Measurements from ENCODE around the gene ANGPTL7.

The ANGPTL7 gene

DNA sequence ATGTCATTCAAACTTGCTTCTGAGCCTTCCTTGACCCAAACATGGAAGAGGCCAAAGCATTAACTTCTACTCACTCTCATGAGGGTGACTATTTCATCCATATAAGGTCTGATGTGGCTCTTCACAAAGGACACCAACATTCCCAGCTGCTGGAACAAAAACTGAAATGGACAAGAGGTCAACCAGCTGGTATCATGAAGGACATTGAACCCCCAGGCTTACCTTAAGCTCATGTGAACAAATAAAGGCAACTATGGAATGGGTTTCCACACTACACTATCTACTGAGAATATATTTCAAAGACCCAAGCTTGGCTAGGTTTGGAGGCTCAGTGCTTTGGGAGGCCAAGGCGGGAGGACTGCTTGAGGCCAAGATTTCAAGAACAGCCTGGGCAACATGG, 26.9 kb downstream of the ANGPTL7 start:
- H3K4me3 ChIP-seq (ENCODE audit: low read length): no peak overlapping the region
- TF ChIP-seq CTCF (conservative IDR thresholded peaks at IDR 0.05; ENCODE audit: low read depth, low read length): no peak

DNA sequence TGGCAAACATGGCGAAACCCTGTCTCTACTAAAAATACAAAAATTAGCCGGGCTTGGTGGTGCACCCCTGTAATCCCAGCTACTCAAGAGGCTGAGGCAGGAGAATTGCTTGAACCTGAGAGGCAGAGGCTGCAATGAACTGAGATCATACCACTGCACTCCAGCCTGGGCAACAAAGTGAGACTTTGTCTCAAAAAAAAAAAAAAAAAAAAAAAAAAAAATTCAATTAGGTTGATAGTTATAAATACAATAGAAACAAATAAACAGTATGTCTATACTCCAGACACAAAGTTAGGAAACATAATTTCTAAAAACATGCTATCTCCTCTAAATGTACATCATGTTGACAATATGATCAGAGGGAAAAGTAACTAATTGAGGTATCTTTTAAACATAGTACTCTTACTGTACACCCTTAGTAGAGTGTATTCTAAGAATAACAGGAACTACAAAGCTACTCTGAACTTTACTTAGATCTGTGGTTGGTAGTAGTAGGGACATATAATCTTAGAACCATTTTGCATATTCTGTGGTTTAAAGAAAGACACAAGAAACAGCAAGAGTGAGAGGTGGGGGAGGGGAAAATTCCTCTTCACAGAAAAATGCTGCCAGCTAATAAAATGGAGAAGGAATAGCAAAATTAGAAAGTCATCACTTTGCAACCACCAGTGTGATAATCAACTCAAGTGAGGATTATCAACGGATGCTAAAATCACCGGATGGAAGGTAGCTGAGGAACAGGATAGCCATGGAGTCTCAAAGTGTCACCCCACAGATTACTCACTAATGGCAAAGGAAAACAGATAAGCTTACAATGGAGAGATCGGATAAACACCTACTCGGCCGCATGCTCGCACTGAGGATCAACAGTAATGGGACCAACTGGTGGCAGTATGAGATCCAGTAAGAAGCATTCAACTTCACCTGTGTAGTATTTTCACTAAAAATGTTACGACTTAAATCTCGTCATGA, 38.2 kb downstream of the ANGPTL7 start:
- TF ChIP-seq CTCF (conservative IDR thresholded peaks at IDR 0.05; ENCODE audit: low read depth, low read length): no peak
- H3K4me3 ChIP-seq (ENCODE audit: low read length): no peak overlapping the region
- no peak for DNase-seq (ENCODE audit: low read depth)

More for the DNA sequence above, 26.9 kb downstream of the ANGPTL7 start:
- no peak for DNase-seq (ENCODE audit: low read depth)

DNA sequence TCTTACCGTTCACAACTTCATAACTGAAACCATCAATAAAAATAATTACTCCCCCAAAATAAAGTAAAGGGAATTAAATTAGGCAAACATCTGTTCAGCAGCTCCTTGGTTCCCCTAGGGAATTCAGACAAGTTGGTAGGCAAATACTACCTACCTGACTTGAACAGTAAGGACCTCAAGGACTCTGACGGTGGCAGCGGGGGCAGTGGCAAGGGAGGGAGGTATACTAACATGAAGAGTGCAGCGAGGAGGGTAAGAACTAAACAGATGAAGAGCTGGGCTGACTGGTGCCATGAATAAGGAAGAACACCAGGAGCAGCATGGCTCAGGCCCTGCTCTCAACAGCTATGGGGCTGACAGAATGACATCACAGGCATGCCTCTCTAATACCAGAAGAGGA, 40.0 kb downstream of the ANGPTL7 start:
- no peak overlapping the region for H3K4me3 ChIP-seq (ENCODE audit: low read length)
- TF ChIP-seq CTCF (conservative IDR thresholded peaks at IDR 0.05; ENCODE audit: low read depth, low read length): no peak
- DNase-seq (ENCODE audit: low read depth): no peak

DNA sequence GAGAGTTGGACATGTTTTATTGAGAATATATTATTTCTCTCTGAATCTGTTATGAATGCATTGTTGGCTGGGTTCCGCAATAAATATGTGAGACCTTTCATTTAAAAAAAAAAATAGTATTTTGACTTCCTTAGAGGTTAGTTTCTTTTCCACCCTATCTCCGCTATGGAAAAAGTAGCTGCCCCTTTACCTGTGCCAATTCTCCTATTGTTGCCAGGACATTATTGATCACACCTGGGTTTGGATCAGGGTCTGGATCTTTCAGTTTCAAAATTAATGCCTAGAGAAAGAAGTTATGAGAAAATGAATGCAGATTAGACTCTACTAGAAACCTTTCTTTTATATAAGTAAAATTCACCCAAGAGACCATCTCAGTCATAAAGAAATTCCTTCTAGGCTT, 44.1 kb downstream of the ANGPTL7 start:
- H3K4me3 ChIP-seq (ENCODE audit: low read length): no peak overlapping the region
- TF ChIP-seq CTCF (conservative IDR thresholded peaks at IDR 0.05; ENCODE audit: low read depth, low read length): no peak
- DNase-seq (ENCODE audit: low read depth): no peak

DNA sequence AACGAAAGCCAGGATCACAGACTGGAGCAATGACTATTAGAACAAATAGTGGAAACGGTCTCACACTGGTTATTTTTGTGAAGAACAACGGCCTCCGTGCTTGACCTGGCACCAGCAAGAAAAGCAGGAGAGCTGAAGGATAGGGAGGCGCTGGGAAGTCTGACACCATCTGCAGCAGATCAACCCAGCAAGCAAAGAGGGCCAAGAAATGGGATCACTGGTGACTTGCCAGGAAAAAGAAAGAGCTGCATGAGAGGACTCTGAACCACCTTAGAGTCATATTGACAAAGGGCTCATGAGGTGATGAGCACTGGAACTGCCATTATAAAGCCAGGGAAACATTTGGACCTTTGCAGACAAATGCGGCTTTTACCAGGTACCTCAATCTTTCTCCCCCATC, 48.2 kb downstream of the ANGPTL7 start:
- no peak for DNase-seq (ENCODE audit: low read depth)
- TF ChIP-seq CTCF (conservative IDR thresholded peaks at IDR 0.05; ENCODE audit: low read depth, low read length): no peak
- no peak overlapping the region for H3K4me3 ChIP-seq (ENCODE audit: low read length)

- H3K4me3 ChIP-seq (ENCODE audit: low read length): no peak overlapping the region
- DNase-seq (ENCODE audit: low read depth): no peak
- no peak for TF ChIP-seq CTCF (conservative IDR thresholded peaks at IDR 0.05; ENCODE audit: low read depth, low read length)
These were observed 49.2 kb downstream of the ANGPTL7 start for GRCh38 chr1:11238311-11238710.

GRCh38 chr1:11245248-11245647, 56.1 kb downstream of the ANGPTL7 start:
- no peak overlapping the region for H3K4me3 ChIP-seq (ENCODE audit: low read length)
- no peak for DNase-seq (ENCODE audit: low read depth)
- TF ChIP-seq CTCF (conservative IDR thresholded peaks at IDR 0.05; ENCODE audit: low read depth, low read length): no peak

Data from retinal pigment epithelial cell (primary cell).